ENCODE measurements around the gene FANCL.

GRCh38 chr2:58127111-58127510 is 114.0 kb downstream of the FANCL start:
- TF ChIP-seq, protein P1, sequence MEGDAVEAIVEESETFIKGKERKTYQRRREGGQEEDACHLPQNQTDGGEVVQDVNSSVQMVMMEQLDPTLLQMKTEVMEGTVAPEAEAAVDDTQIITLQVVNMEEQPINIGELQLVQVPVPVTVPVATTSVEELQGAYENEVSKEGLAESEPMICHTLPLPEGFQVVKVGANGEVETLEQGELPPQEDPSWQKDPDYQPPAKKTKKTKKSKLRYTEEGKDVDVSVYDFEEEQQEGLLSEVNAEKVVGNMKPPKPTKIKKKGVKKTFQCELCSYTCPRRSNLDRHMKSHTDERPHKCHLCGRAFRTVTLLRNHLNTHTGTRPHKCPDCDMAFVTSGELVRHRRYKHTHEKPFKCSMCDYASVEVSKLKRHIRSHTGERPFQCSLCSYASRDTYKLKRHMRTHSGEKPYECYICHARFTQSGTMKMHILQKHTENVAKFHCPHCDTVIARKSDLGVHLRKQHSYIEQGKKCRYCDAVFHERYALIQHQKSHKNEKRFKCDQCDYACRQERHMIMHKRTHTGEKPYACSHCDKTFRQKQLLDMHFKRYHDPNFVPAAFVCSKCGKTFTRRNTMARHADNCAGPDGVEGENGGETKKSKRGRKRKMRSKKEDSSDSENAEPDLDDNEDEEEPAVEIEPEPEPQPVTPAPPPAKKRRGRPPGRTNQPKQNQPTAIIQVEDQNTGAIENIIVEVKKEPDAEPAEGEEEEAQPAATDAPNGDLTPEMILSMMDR (IDR thresholded peaks at IDR 0.05), result no peak
- no peak for TF ChIP-seq POLR2A (IDR thresholded peaks at IDR 0.05)

Data from heart left ventricle (tissue), 13 donors.